A549 (cell line): ENCODE data around the gene KRT3.

Experiments used
- CBX8 ChIP-seq: fragments of 200-600 bp; sonication (generic); IDR thresholded peaks from 2 replicates; pipeline ENCODE4 v1.6.1; 2016
- CHD2 ChIP-seq: fragments of 150-350 bp; IDR thresholded peaks from 2 replicates; pipeline ENCODE4 v1.6.1; 2014; ENCODE audit warnings: low read length; ENCODE audit not compliant: partially characterized antibody
- EHF ChIP-seq: fragments of 250-450 bp; sonication (Bioruptor Pico); IDR thresholded peaks from 2 replicates; pipeline ENCODE4 v1.5.0; 2020; ENCODE audit warnings: mild to moderate bottlenecking
- POLR2A ChIP-seq: IDR thresholded peaks from 2 replicates; pipeline ENCODE4 v1.6.1; 2012; ENCODE audit warnings: mild to moderate bottlenecking, low read length
- TF ChIP-seq, protein P1 (sequence below): fragments of >200 bp; sonication (Bioruptor Twin); formaldehyde crosslinking; IDR thresholded peaks from 3 replicates; pipeline ENCODE4 v1.5.1; 2016

DNA sequence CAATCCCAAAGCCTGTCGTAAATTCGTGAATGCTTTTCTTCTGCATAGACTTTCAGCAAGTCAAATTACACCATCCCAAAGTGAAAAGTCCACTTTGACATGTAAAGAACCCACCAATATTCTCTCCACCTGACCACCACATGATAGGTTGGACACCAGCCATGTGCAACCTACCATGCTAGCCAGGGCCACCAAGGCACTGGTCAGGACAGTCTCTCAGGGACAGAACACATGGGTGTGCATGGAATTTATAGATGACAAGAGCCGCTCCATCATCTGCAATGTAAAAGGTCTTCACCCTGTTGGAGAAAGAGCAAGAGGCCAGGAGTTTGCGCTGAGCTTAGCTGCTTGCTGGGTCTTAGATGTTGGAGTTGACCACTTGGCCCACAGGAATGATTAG lies 13.4 kb downstream of the KRT3 start:
- TF ChIP-seq POLR2A (no peak), CHD2 (no peak), CBX8 (no peak), EHF (no peak)
- TF ChIP-seq, protein P1, sequence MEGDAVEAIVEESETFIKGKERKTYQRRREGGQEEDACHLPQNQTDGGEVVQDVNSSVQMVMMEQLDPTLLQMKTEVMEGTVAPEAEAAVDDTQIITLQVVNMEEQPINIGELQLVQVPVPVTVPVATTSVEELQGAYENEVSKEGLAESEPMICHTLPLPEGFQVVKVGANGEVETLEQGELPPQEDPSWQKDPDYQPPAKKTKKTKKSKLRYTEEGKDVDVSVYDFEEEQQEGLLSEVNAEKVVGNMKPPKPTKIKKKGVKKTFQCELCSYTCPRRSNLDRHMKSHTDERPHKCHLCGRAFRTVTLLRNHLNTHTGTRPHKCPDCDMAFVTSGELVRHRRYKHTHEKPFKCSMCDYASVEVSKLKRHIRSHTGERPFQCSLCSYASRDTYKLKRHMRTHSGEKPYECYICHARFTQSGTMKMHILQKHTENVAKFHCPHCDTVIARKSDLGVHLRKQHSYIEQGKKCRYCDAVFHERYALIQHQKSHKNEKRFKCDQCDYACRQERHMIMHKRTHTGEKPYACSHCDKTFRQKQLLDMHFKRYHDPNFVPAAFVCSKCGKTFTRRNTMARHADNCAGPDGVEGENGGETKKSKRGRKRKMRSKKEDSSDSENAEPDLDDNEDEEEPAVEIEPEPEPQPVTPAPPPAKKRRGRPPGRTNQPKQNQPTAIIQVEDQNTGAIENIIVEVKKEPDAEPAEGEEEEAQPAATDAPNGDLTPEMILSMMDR = no peak
